Ecto neural progenitor cell (in vitro differentiated cells): ENCODE results near the gene GEN1.

Source experiments
- DNase-seq: peaks from one replicate; pipeline ENCODE4 v3.0.0-alpha.2; 2018; ENCODE audit warnings: low spot score

GEN1 gene

GRCh38 chr2:17795309-17795708 lies 41.4 kb downstream of the GEN1 start:
- no peak for DNase-seq

DNA sequence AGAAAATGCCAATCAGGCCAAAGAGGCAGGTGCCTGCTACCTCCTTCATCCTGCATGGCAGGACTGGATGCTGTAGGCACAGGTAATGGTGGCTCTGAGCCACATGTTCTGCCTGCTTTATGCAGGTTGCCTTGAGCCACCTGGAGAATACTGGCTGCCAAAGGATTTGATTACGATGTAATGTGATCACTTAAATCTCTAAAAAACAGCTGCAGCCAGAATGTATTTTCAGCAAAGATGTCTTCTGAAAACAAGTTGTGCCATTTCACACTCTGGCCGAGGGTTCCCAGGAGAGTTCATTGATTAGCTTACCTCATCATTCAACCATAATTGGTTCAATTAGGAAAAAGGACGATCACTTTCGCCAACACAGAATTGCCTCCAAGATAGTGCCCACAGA lies 44.4 kb downstream of the GEN1 start:
- DNase-seq: no peak

- DNase-seq: no peak
Measured at GRCh38 chr2:17799301-17800120, 45.6 kb downstream of the GEN1 start.

GRCh38 chr2:17800219-17800618 lies 46.3 kb downstream of the GEN1 start:
- DNase-seq: no peak

- DNase-seq: no peak
Measured at GRCh38 chr2:17800693-17801458, 46.9 kb downstream of the GEN1 start.

GRCh38 chr2:17803497-17803896 lies 49.6 kb downstream of the GEN1 start:
- DNase-seq: no peak

GRCh38 chr2:17804358-17804757 lies 50.4 kb downstream of the GEN1 start:
- no peak for DNase-seq

DNA sequence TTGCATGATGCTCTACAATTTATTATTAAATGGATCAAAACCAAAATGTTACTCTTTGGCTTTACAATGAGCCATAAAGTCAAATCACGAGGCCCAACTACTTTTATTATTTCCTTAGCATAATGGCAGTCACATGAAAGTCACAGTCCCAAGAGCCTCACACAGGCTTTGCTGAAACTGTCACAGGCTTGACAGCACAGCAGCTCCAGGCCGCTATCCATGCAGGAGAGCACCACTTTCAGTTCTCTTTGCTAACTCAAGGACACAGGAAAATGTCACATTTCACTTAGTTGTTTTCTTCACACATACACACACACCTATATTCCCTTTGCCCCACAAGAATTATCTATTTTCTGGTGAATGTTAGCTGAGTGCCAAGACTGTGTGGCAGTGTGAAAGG lies 51.2 kb downstream of the GEN1 start:
- DNase-seq: no peak

DNA sequence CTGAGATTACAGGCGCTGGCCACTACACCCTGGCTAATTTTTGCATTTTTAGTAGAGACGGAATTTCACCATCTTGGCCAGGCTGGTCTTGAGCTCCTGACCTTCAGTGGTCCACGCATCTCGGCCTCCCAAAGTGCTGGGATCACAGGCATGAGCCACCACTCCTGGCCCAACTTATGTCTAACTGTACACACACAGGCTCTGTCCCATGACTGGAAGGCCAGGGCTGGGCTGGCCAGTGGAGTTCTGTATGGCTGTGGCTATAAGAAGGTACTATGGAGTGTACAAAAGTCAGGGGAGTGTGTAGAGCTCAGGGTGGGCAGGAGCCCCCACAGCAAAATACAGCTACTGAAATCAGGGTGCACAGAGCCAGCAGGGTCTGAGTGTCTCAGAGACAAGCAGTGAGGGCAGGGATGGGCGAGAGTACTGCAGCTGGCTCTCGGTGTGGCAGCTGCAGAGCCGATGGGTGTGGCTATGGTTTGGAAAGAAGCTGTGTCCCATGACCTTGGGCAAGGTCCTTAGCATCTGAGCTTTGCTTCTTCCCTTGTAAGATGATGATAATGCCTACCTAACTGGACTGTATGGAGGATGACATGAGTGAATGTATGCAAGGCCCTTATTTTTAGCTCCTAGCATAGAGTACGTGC lies 51.9 kb downstream of the GEN1 start:
- DNase-seq: no peak

DNA sequence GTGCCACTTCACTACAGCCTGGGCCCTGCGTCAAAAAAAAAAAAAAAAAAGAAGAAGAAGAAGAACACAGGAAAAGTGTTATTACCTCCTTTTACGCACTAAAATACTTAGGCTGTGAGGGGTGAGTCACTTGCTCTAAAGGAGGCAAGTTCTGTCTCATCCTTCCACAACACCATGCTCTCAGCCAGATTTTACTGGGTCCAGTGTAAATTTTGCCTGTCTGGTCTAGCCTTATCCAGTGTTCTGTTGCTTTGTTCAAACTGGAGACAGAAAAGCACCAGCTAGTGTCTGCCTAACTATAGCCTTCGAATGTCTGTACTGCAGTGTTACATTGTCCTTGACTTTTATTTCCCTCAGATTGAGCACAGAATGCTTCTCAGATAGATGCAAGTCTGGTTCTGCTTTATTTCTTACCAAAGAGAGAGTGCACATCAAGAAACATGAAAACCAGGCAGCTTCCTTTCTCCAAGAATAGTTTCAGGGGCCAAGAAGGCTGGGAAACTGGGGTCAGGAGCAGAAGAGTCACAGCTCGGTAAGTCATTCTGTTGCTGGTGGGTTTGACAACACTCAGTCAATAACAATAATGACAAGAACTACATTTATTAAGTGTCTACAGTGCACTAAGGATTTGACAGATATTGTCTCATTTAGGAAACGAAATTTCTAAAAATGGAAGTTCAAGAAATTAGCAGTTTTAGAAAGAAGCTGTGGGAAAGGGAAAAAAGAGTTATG lies 59.2 kb downstream of the GEN1 start:
- DNase-seq: no peak

- DNase-seq: no peak
Measured at GRCh38 chr2:17813742-17814473, 60.0 kb downstream of the GEN1 start.

DNA sequence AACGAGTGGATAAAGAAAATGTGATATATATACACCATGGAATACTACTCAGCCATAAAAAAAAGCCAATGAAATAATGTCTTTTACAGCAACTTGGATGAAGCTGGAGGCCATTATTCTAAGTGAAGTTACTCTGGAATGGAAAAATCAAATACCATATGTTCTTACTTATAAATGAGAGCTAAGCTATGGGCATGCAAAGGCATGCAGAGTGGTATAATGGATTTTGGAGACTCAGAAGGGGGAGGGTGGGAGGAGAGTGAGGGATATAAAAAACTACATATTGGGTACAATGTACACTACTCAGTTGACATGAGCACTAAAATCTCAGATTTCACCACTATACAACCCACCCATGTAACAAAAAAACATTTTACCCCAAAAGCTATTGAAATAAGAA lies 60.7 kb downstream of the GEN1 start:
- no peak for DNase-seq

GRCh38 chr2:17815468-17816184 lies 61.7 kb downstream of the GEN1 start:
- no peak for DNase-seq

GRCh38 chr2:17816396-17817245 lies 62.7 kb downstream of the GEN1 start, which contains the start of gene MSGN1:
MSGN1 (plus strand) TSS chr2:17816460; CDS start chr2:17816519, 59 bp downstream.
- no peak for DNase-seq

GRCh38 chr2:17818235-17818815 lies 64.4 kb downstream of the GEN1 start:
- no peak for DNase-seq

DNA sequence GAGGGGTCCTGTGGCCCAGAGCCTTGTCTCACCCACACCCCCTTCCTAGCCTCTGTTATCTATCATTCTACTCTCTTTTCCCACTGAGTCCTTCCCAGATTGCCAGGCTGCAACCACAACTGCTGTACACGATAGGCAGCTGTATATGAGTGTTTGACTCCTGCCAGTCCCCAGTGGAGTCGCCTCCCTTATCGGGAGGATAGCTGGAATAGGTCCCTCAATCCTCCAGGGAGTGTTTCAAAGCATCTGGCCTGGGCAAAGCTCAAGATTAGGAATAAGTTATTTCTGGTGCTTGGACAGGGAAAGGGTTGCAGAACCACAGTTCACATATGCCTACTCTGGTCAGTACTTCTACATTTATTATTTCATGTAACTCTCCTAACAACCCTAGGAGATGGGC lies 67.1 kb downstream of the GEN1 start:
- no peak for DNase-seq

GRCh38 chr2:17821535-17822444 lies 67.9 kb downstream of the GEN1 start:
- no peak for DNase-seq

- DNase-seq: no peak
Measured at GRCh38 chr2:17822445-17823117, 68.6 kb downstream of the GEN1 start.
